GM18907 (cell line): ENCODE data around the gene C2orf80.
A peak's percentile ranks its signal among the peaks of the same experiment; 100 is the strongest.
"Not testable (repeated sequence)": the region's sequence is repeated elsewhere in the genome, so short reads cannot be mapped to it uniquely, and the experiment has no call there.

Source experiments
- ATAC-seq: cut with Tn5 transposase; IDR thresholded peaks from one replicate; pipeline ENCODE4 v1.9.1; 2021; ENCODE audit warnings: mild to moderate bottlenecking, moderate library complexity; ENCODE audit not compliant: unreplicated experiment

The C2orf80 gene

DNA sequence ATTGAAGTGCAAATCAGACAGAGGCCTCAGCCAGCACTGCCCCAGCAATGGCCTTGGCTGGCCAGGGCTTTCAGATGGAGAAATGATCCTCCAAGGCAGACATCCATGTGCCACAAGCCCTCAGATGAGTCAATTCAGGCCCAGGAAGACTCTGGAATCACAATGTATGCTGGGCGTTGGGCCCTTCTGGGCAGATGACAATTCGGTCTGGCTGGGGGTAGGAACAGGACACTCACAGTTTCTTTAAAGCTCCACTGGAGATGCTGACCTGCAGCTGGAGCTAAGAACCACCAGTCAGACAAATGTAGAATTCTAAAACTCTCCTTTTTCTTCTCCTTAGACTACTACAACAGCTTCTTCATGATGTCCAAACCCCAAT, 53.1 kb downstream of the C2orf80 start:
- no peak for ATAC-seq

DNA sequence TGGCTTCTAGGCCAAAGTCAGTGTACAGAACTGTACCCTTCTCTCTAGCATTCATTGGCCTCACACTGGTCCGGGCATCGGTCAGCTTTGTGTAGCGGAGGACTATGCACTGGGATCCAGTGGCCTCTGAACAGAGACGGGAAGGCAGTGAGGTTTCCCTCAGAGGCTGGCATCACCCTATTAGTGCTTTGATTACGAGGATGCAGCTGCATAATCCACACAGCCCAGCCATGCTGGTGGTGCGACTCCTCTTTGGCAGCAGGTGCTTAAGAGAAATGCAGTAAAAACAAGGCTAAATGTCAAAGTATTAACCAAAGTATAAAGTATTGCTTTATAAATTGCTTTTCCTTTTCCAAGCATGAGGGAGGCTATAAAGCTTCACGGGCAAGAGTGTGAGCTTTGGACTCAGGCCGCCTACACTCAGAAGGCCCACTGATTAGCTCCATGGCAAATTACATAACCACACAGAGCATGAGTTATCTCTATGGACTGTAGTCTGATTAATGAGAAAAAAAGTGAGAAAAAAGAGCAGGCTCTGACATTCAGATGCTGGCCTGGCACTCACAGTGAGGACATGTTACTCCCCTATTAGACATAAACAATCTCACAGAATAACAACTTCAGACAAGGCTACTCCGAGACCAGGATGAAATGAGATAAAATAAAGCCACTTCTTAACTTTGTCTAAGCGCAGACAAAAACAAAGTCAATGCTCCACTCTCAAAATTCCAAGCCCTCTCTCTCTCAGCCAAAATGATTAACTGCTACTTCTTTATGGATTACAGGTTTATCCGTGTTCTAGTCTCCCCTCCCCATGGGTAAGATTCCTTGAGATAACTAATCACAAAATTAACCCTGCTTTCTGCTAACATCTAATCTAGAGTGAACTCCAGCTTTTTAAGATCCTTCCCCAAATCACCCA, 53.8 kb downstream of the C2orf80 start:
- ATAC-seq: no peak

DNA sequence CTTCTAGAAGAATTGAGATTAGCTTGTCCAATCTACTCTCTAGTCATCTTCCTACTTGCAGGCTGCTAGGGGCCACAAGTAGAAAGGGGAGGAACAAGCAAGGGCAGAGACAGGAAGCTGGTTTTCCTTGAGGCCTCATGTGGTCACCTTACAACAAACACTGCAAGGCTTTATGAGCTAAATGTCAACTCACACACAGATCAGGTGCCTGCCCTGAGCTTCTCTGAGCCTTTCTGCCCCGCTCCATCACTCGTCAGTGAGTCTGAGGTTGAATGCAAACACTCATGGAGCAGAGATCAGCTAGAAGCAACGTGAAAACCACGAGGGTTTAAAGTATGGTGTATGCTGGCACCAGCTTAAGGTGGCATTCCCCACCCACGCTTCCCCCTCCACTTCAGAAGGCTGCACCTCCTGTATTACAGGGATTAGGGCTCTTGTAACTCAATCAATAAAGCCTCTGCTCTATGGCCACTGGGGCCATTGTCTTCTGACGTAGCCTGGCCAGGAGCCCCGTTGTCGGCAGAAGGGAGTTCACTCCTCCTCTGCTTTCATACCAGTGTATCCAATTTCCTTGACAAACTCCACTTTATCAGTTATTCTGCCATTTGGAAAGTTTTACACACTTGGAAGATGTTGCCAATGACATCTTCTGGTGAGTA, 54.8 kb downstream of the C2orf80 start:
- peak; percentile 75 for ATAC-seq

DNA sequence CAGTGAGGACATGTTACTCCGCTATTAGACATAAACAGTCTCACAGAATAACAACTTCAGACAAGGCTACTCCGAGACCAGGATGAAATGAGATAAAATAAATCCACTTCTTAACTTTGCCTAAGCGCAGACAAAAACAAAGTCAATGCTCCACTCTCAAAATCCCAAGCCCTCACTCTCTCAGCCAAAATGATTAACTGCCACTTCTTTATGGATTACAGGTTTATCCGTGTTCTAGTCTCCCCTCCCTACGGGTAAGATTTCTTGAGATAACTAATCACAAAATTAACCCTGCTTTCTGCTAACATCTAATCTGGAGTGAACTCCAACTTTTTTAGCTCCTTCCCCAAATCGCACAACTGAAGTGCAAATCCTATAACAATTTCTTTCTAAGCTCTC, 59.1 kb downstream of the C2orf80 start:
- ATAC-seq: no peak

DNA sequence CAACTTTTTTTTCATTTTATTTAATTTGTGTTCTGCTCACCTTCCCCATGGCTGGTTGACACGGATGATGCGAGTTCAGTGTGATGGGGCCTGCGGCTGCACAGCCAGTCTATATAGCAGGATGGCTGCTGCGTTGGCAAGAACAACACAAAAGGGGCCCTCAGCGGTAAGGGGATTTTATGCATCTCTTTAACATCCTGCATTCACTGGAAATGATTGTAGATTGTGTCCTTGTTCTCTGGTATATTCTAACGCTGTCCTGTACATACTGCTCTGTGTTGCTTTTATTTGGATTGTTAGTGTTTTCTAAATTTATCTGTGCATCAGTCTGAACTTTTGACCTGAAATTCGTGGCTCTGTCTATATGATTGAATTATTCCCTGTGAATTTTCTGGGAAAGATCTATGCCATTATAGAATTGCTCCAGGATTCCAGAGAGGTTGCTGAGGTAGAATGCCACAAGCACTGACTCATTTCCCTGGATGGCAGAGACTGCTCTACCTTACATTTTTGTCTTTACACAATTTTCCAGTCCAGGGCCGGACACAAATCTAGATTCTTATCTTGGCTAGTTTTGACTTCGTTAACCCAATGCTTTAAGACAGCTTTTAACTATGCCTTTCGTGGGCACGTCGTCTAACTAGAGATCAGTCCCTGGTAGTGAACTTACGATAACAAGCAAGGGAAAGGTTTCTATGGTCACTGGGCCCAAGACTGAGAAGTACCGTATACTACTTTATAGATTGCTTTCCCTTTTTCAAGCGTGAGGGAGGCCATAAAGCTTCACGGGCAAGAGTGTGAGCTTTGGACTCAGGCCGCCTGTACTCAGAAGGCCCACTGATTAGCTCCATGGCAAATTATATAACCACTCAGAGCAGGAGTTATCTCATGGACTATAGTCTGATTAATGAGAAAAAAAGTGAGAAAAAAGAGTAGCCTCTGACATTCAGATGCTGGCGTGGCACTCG, 59.8 kb downstream of the C2orf80 start, which contains the start of gene CRYGC:
Gene CRYGC, minus strand, starts transcription at position 85 of the 968 bp plus-strand sequence. Its CDS starts 36 bp downstream, at position 49.
- no peak for ATAC-seq

DNA sequence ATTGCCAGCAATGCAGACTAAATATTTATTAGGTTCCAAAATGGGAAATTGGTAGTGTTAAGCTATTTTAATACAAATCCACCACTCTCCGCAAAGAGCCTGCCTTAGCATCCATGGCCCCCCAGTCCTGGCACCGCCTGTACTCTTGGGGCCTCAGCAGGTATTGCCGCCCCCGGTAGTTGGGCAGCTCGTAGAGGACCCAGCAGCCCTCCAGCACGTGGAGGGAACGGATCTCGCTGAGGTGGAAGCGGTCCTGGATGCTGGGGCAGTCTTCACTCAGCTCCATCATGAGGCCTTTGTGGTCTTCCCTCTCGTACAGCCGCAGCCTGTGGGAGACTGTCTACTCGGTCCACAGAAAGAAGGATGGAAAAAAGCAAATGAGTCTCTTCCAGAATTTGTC, 61.7 kb downstream of the C2orf80 start:
- no peak for ATAC-seq

DNA sequence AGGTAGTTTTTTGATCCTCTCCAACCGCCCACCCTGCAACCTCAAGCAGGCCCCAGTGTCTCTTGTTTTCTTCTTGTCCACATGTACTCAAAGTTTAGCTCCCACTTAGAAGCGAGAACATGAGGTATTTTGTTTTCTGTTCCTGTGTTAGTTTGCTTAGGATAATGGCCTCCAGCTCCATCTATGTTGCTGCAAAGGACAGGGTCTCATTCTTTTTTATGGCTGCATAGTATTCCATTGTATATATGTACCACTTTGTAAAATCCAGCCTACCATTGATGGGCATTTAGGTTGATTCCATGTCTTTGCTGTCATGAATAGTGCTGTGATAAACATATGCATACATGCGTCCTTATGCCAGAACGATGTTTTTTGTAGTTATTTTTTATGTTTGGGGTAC, 62.7 kb downstream of the C2orf80 start:
- no peak for ATAC-seq

DNA sequence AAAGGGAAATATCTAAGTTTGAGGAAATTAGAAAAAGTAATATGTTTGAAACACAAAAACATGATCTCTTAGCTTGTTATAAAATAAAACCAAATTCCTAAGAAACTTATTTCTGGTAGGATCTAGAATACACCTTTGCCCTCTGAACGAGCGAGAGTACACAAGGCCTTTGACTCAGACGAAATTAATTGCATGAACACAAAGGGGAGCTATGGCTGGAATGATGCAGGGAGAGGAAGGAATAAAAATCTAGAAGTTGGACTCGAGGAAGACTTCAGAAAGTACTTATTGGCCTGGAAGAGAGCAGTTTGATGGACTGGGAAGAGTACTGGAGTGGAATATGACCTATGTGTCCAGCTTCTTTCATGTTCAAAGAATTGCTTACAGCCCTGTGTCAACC, 64.6 kb downstream of the C2orf80 start:
- ATAC-seq: no peak

DNA sequence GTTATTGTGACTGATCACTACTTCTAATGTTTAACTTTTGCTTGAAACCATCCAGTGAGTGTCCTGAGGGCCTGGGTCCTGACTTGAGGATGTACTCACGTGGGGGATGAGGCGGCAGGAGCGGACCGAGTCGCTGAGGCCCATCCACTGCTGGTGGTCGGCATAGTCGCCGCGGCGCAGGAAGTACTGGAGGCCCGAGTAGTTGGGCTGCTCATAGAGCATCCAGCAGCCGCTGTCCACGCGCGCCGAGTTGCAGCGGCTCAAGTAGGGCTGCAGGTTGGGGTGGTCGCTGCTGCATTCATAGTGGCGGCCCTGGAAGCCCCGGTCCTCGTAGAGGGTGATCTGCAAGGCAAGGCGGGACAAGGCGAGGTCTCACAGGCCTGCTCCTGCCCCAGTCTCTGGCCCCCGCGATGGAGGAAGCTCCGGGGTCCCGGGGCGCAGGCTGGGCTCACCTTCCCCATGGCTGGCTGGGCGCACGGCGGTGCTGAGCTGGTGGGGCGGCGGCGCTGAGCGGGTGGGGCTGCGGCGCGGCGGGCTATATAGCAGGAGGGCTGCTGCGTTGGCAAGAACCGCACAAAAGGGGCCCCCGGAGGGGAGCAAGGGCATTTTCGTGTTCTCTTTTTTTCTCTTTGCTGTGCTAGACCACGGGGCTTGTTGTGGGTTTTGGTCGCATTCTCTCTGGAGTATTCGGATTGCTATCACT, 65.7 kb downstream of the C2orf80 start, which contains the start of gene CRYGD:
Gene CRYGD, minus strand, starts transcription at position 512 of the 703 bp plus-strand sequence. Its CDS starts 51 bp downstream, at position 461.
- ATAC-seq: not testable (repeated sequence)

DNA sequence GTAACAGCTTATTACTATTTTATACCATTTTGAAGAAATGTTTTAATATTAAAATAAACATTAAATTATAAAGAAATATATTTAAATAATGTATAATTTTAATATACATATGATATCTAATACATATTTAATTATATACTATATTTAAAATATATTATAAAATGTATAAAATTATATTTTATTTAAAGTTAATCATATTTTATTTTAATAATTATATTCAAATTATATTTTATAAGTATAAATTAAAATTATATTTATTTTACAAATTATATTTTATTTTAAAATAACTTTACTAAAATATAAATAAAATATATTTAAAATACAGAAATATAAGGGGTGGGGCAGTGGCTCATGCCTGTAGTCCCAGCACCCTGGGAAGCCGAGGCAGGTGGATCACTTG, 67.6 kb downstream of the C2orf80 start:
- no peak for ATAC-seq

DNA sequence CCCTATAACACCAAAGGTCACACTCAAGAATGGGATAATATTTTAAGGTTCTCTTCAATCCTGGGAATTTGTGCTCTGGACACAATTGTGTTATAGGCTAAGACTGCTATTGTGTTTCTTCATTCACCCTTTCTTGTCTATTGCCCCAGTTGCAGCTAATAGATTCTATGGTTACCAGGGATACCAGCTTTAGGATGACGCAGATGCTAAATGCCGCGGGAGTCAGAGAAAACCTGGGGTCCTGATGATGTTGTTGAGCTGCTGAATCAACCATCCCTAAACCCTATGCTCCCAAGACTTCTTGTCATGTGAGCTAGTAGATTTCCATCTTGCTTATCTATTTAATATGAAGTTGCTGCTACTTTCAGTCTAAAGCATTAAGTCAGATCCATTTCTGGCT, 70.9 kb downstream of the C2orf80 start:
- no peak for ATAC-seq

DNA sequence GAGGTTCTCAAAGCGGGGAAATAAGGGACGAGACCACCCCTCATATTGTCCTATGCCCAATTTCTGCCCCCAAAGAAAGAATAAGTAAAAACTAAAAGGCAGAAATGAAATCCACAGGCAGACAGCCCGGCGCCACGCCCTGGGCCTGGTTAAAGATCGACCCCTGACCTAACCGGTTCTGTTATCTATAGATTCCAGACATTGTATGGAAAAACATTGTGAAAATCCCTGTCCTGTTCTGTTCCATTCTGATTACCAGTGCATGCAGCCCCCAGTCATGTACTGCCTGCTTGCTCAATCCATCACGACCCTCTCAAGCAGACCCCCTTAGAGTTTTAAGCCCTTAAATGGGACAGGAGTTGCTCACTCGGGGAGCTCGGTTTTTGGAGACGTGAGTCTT, 72.4 kb downstream of the C2orf80 start:
- not testable (repeated sequence) for ATAC-seq
